K562 (cell line): ENCODE results near the gene GIGYF2. TPM values are rescaled to one million over a fixed set of nuclear protein-coding genes. Genes with fewer than 3 reads are reported as not detected.

Experiments
- ATAC-seq: fragments of 200-7000 bp; cut with Tn5 transposase; 3 replicates; pipeline ENCODE4 v1.9.1; 2020; ENCODE audit warnings: moderate library complexity
- BruUV-seq: library from RNA; stranded (reverse); fragments of 400-500 nt; replicated peaks from 2 replicates; lab custom pipeline; 2021; lab: Mats Ljungman, UMichigan
- CTCF ChIA-PET: fragments of 300-600 bp; formaldehyde crosslinking; extraction: SDS; loops from one replicate; lab custom pipeline; 2021; ENCODE audit warnings: low intra/inter-chr PET ratio; lab: Yijun Ruan, JAX
- POLR2A ChIA-PET: fragments of 300-600, 350-650 bp; sonication (Branson Sonifier 250); formaldehyde crosslinking; extraction: SDS; loops from one replicate; lab custom pipeline; 2021; ENCODE audit warnings: antibody characterized with exemption, inconsistent platforms; lab: Yijun Ruan, JAX
- DNase-seq, 4 experiments: peaks; one replicate each; pipeline versions ENCODE4 v3.0.0 to v3.0.0-alpha.2; 2011 to 2018; ENCODE audit warnings: low spot score in 3 of 4, mixed read lengths in 3 of 4; ENCODE audit errors: extremely low read depth in 1 of 4
- FAIRE-seq: peaks from 2 replicates; lab custom pipeline; 2011; peaks lifted over from hg19 to GRCh38; lab: Jason Lieb, UNC
- H2AFZ ChIP-seq: 2 replicates; pipeline ENCODE4 v1.6.0; 2011; ENCODE audit warnings: low read depth, low read length, control low read depth, inconsistent platforms
- H3K27ac ChIP-seq: fragments of 200-600 bp; 3 replicates; pipeline ENCODE4 v1.8.0; 2011; ENCODE audit warnings: low read depth, mild to moderate bottlenecking, control low read depth, inconsistent platforms, low read length, moderate library complexity, mixed read lengths; ENCODE audit errors: extremely low read depth
- H3K27me3 ChIP-seq, 2 experiments: fragments of 300-600 bp in 1 of 2; 2 replicates in 1 of 2; 3 replicates in 1 of 2; pipeline versions ENCODE4 v1.6.0 to v1.8.0; 2011; ENCODE audit warnings: inconsistent platforms in 2 of 2, low read length in 2 of 2, mild to moderate bottlenecking in 1 of 2, mixed read lengths in 1 of 2, moderate library complexity in 1 of 2; ENCODE audit not compliant: control insufficient read depth in 2 of 2, insufficient read depth in 2 of 2
- H3K36me3 ChIP-seq: fragments of 300-600 bp; 3 replicates; pipeline ENCODE4 v1.8.0; 2011; ENCODE audit warnings: mild to moderate bottlenecking, low read length, inconsistent platforms; ENCODE audit not compliant: control insufficient read depth, insufficient read depth
- H3K4me1 ChIP-seq, 2 experiments: fragments of 200-600 bp in 1 of 2; replicated peaks in 1 of 2; 2 replicates in 1 of 2; 3 replicates in 1 of 2; pipeline versions ENCODE4 v1.5.1 to v1.8.0; 2011; ENCODE audit warnings: inconsistent platforms in 2 of 2, low read length in 2 of 2, mild to moderate bottlenecking in 1 of 2, mixed read lengths in 1 of 2, moderate library complexity in 1 of 2; ENCODE audit not compliant: control insufficient read depth in 2 of 2, insufficient read depth in 2 of 2
- H3K4me2 ChIP-seq: 2 replicates; pipeline ENCODE4 v1.6.1; 2011; ENCODE audit warnings: low read length, control low read depth, inconsistent platforms, mixed read lengths; ENCODE audit not compliant: insufficient read depth
- H3K4me3 ChIP-seq: fragments of 200-600 bp; sonication (generic), shearing (Covaris generic); 2 replicates; pipeline ENCODE4 v1.5.1; 2016; ENCODE audit warnings: control low read depth, inconsistent platforms
- H3K79me2 ChIP-seq: fragments of 200-600 bp; 3 replicates; pipeline ENCODE4 v1.8.0; 2011; ENCODE audit warnings: low read length, inconsistent platforms; ENCODE audit not compliant: control insufficient read depth, insufficient read depth
- H3K9ac ChIP-seq, 2 experiments: 2 replicates each; pipeline versions ENCODE4 v1.6.0 to v1.6.1; 2011; ENCODE audit warnings: low read depth in 2 of 2, low read length in 2 of 2, control low read depth in 1 of 2, inconsistent platforms in 1 of 2, mild to moderate bottlenecking in 1 of 2, mixed read lengths in 1 of 2; ENCODE audit not compliant: insufficient read depth in 1 of 2
- H3K9me1 ChIP-seq: one replicate; pipeline ENCODE4 v1.6.0; 2011; ENCODE audit warnings: inconsistent platforms, mild to moderate bottlenecking, low read length, moderate library complexity; ENCODE audit not compliant: control insufficient read depth, insufficient read depth
- H3K9me3 ChIP-seq: replicated peaks from 2 replicates; pipeline ENCODE4 v1.5.1; 2011; ENCODE audit warnings: low read depth, low read length, inconsistent platforms; ENCODE audit not compliant: control insufficient read depth, insufficient read depth
- H4K20me1 ChIP-seq: replicated peaks from 2 replicates; pipeline ENCODE4 v1.6.1; 2011; ENCODE audit warnings: low read length, inconsistent platforms, mixed read lengths; ENCODE audit not compliant: control insufficient read depth, insufficient read depth
- ARID2 ChIP-seq: fragments of 450-650 bp; IDR thresholded peaks from 2 replicates; pipeline ENCODE4 v1.6.1; 2017; ENCODE audit warnings: antibody characterized with exemption, mild to moderate bottlenecking
- BCOR ChIP-seq: fragments of 450-650 bp; IDR thresholded peaks from 2 replicates; pipeline ENCODE4 v1.6.1; 2016
- KLF16 ChIP-seq: IDR thresholded peaks from 2 replicates; pipeline ENCODE4 v1.6.1; 2016; ENCODE audit warnings: antibody characterized with exemption
- MBD2 ChIP-seq: sonication (generic); IDR thresholded peaks from 2 replicates; pipeline ENCODE4 v1.6.1; 2016; ENCODE audit warnings: low read depth, borderline replicate concordance
- NCOA6 ChIP-seq: fragments of 450-650 bp; IDR thresholded peaks from 2 replicates; pipeline ENCODE4 v1.6.1; 2017; ENCODE audit warnings: mild to moderate bottlenecking
- NONO ChIP-seq, 2 experiments: fragments of 200-400 bp in 1 of 2; fragments of 450-650 bp in 1 of 2; formaldehyde crosslinking in 1 of 2; IDR thresholded peaks; 2 replicates each; pipeline ENCODE4 v1.6.1; 2017; ENCODE audit warnings: low read depth in 2 of 2, mild to moderate bottlenecking in 2 of 2, moderate library complexity in 2 of 2, low read length in 1 of 2
- SRSF1 ChIP-seq: fragments of 200-400 bp; formaldehyde crosslinking; IDR thresholded peaks from 2 replicates; pipeline ENCODE4 v1.6.1; 2017; ENCODE audit warnings: mild to moderate bottlenecking, low read depth, low read length, moderate library complexity
- TCF7 ChIP-seq: sonication (generic); IDR thresholded peaks from 2 replicates; pipeline ENCODE4 v1.6.1; 2016; ENCODE audit warnings: antibody characterized with exemption, borderline replicate concordance
- ZFP30 ChIP-seq: fragments of 250-450 bp; sonication (Bioruptor Pico); IDR thresholded peaks from 2 replicates; pipeline ENCODE4 v1.8.0; 2022; ENCODE audit warnings: moderate library complexity, mild to moderate bottlenecking, inconsistent platforms, borderline replicate concordance
- ZKSCAN1 ChIP-seq: fragments of 150-350 bp; IDR thresholded peaks from 2 replicates; pipeline ENCODE4 v1.6.1; 2016; ENCODE audit warnings: low read depth, low read length
- ZNF133 ChIP-seq: fragments of 250-450 bp; sonication (Bioruptor Pico); IDR thresholded peaks from 2 replicates; pipeline ENCODE4 v1.4.0; 2020; ENCODE audit warnings: mild to moderate bottlenecking
- ZNF212 ChIP-seq: fragments of 450-650 bp; formaldehyde crosslinking; IDR thresholded peaks from 2 replicates; pipeline ENCODE4 v1.4.0; 2020; ENCODE audit warnings: mild to moderate bottlenecking
- WGBS: fragments of 100-300 bp; shearing (Covaris generic); methylation state at CpG from one replicate; pipeline ENCODE4 v1.1.6; 2016; ENCODE audit warnings: low coverage, mixed read lengths; ENCODE audit not compliant: insufficient coverage; ENCODE audit errors: missing lambda C conversion rate; 5-methylcytosine and 5-hydroxymethylcytosine counted together
- in situ Hi-C: fragments of 300-500 bp; cut with MboI; formaldehyde crosslinking; loops from 4 replicates; pipeline ENCODE4 v1.15.0; 2018; ENCODE audit warnings: inconsistent platforms, mixed read lengths
- intact Hi-C: fragments of 100-400 bp; cut with micrococcal nuclease; formaldehyde crosslinking; loops from 2 replicates; pipeline ENCODE4 v1.14.2; 2022
- polyA plus RNA-seq, 8 experiments: library from polyadenylated mRNA; depleted of rRNA in 4 of 8; stranded (reverse) in 5 of 8; unstranded in 3 of 8; fragments of >200 nt; fragmentation: Nextera tagmentation in 2 of 8; fragmentation: Illumina TruSeq in 1 of 8; extraction: Ambion mirVana in 2 of 8; extraction: Trizol in 1 of 8; gene quantifications; 2 replicates each; pipeline versions ENCODE4 v1.2.1 to v1.2.3, GENCODE V29; 2011 to 2014; ENCODE audit warnings: inconsistent platforms in 1 of 8, missing spikeins in 1 of 8
- total RNA-seq, 7 experiments: library from RNA; depleted of rRNA in 6 of 7; stranded (reverse); fragments of >200 nt in 6 of 7; fragmentation: Illumina TruSeq in 2 of 7; extraction: Trizol in 2 of 7; gene quantifications; 2 replicates each; pipeline versions ENCODE4 v1.2.1 to v1.2.3, GENCODE V29; 2011 to 2021; ENCODE audit warnings: low replicate concordance in 1 of 7
- TF ChIP-seq, protein P1 (sequence below): fragments of 450-650 bp; IDR thresholded peaks from 2 replicates; pipeline ENCODE4 v1.6.1; 2014; ENCODE audit warnings: low read depth, mild to moderate bottlenecking, moderate library complexity, borderline replicate concordance
- TF ChIP-seq, protein P2 (sequence below): sonication (generic); formaldehyde crosslinking; IDR thresholded peaks from 2 replicates; pipeline ENCODE4 v1.8.0; 2022; ENCODE audit warnings: missing genetic modification reagents, mild to moderate bottlenecking, moderate library complexity, borderline replicate concordance
- TF ChIP-seq, protein P3 (sequence below), 2 experiments: fragments of 450-650 bp in 1 of 2; sonication (generic) in 1 of 2; formaldehyde crosslinking in 1 of 2; IDR thresholded peaks in 1 of 2; conservative IDR thresholded peaks in 1 of 2; 2 replicates each; pipeline versions ENCODE4 v1.6.1 to v1.8.1; 2016 to 2023; ENCODE audit warnings: mild to moderate bottlenecking in 2 of 2, moderate library complexity in 2 of 2, inconsistent platforms in 1 of 2, missing genetic modification reagents in 1 of 2

GIGYF2 gene
- total and polyA plus RNA-seq, 9 of the 15 experiments (the other 6 are each of a cell fraction or from before 2014, with no cell fraction given), result 12.7 to 52.7 (median 34.9) TPM

DNA sequence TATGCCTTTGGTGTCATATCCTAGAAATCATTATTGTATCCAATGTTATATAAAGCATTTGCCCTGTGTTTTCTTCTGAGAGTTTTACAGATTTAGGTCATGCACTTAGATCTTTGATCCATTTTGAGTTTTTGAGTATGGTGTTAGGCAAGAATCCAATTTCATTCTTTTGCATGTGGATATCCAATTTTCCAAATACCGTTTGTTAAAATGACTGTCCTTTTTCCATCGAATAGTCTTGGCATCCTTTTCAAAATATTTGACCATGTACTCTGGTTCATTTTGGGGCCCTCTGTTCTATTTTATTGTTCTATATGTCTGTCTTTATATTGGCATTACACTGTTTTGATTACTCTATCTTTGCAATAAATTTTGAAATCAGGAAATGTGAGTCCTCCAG lies 103.0 kb downstream of the GIGYF2 start:
- Histone ChIP-seq H3K9me3 (peaks cover 3% of the 10 kb centered on the region; the same call in 1 of the 2 replicates), H3K4me3 (no peak overlapping the region), H3K4me1 (no peaks in the 10 kb centered on the region), H2AFZ (no peak overlapping the region), H3K9ac (no peak overlapping the region), H3K27ac (no peak overlapping the region), H3K4me2 (no peak overlapping the region), H3K9me1 (no peaks in the 10 kb centered on the region), H4K20me1 (no peaks in the 10 kb centered on the region), H3K27me3 (no peaks in the 10 kb centered on the region), H3K79me2 (no peaks in the 10 kb centered on the region), H3K36me3 (peaks cover 45% of the 10 kb centered on the region)
- TF ChIP-seq ARID2 (no peak), BCOR (no peak)
- TF ChIP-seq, protein P1, sequence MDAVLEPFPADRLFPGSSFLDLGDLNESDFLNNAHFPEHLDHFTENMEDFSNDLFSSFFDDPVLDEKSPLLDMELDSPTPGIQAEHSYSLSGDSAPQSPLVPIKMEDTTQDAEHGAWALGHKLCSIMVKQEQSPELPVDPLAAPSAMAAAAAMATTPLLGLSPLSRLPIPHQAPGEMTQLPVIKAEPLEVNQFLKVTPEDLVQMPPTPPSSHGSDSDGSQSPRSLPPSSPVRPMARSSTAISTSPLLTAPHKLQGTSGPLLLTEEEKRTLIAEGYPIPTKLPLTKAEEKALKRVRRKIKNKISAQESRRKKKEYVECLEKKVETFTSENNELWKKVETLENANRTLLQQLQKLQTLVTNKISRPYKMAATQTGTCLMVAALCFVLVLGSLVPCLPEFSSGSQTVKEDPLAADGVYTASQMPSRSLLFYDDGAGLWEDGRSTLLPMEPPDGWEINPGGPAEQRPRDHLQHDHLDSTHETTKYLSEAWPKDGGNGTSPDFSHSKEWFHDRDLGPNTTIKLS, result no peak
- intact Hi-C loops, result no loop called here
- in situ Hi-C loops, result no loop called here
- BruUV-seq, result no TSS peak
- no peak for FAIRE-seq
- ChIA-PET POLR2A (no interaction called here), CTCF (no interaction called here)
- 94% methylated on average over 2 of the region's 2 CpGs for WGBS
- ATAC-seq, result no peak
- no peak for DNase-seq

DNA sequence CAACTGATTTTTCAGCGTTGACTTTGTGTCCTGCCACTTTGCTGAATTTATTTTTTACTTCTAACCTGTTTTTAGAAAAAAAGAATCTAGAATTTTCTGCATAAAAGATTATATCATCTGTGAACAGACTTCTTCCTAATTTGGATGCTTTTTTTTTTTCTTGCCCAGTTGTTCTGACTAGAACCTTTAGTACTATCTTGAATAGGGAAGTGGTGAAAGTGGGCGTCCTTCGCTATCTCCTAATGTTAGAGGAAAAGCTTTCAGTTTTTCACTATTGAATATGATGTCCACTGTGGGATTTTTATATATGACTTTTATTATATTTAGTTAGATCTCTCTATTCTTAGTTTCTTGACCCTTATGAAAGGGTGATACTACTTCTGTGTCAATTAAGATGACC lies 105.0 kb downstream of the GIGYF2 start:
- no peak overlapping the region for H3K27ac ChIP-seq
- CTCF ChIA-PET, result no interaction called here
- DNase-seq (no peak), FAIRE-seq (no peak), ATAC-seq (no peak)
- intact Hi-C loops, result no loop called here
- H3K36me3 ChIP-seq, result peaks cover 40% of the 10 kb centered on the region
- no peak overlapping the region for H3K4me2 ChIP-seq
- H3K4me1 ChIP-seq, result no peaks in the 10 kb centered on the region
- no peaks in the 10 kb centered on the region for H3K9me1 ChIP-seq
- no peak overlapping the region for H2AFZ ChIP-seq
- no peak for TF ChIP-seq ZFP30 (CRISPR knock-in tag)
- TF ChIP-seq, protein P2, sequence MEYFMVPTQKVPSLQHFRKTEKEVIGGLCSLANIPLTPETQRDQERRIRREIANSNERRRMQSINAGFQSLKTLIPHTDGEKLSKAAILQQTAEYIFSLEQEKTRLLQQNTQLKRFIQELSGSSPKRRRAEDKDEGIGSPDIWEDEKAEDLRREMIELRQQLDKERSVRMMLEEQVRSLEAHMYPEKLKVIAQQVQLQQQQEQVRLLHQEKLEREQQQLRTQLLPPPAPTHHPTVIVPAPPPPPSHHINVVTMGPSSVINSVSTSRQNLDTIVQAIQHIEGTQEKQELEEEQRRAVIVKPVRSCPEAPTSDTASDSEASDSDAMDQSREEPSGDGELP (CRISPR knock-in tag), result no peak
- TF ChIP-seq, protein P3, sequence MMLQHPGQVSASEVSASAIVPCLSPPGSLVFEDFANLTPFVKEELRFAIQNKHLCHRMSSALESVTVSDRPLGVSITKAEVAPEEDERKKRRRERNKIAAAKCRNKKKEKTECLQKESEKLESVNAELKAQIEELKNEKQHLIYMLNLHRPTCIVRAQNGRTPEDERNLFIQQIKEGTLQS (IDR thresholded peaks at IDR 0.05), result no peak
- TF ChIP-seq, protein P3 (CRISPR knock-in tag; conservative IDR thresholded peaks at IDR 0.05), result no peak
- TF ChIP-seq ZKSCAN1, result no peak
- no peak for TF ChIP-seq TCF7
- TF ChIP-seq NONO (IDR thresholded peaks at IDR 0.05; ENCODE audit: low read depth in 2 of 2, low read length in 1 of 2), result no peak
- TF ChIP-seq ZNF133 (CRISPR knock-in tag), result no peak
- TF ChIP-seq SRSF1, result no peak
- TF ChIP-seq NCOA6, result no peak
- no peak for TF ChIP-seq KLF16
- TF ChIP-seq ZNF212 (CRISPR knock-in tag), result no peak
- no peak for TF ChIP-seq MBD2
- BruUV-seq, result no TSS peak
- H3K4me3 ChIP-seq, result no peak overlapping the region
- in situ Hi-C loops, result no loop called here
- no peak overlapping the region for H3K9ac ChIP-seq
- WGBS, result 96% methylated on average over 3 of the region's 3 CpGs
- peaks cover 3% of the 10 kb centered on the region; the same call in 1 of the 2 replicates for H3K9me3 ChIP-seq
- POLR2A ChIA-PET, result no interaction called here
- H4K20me1 ChIP-seq, result no peaks in the 10 kb centered on the region
- no peaks in the 10 kb centered on the region for H3K79me2 ChIP-seq
- no peaks in the 10 kb centered on the region for H3K27me3 ChIP-seq
